H1 (cell line): ENCODE data around the gene NFATC4. TPM values are rescaled to one million over a fixed set of nuclear protein-coding genes. Genes with fewer than 3 reads are reported as not detected.

Experiments
- CTCF ChIA-PET: fragments of 300-600 bp; sonication (Branson Sonifier 250); formaldehyde crosslinking; loops from one replicate; lab custom pipeline; 2021; ENCODE audit not compliant: partially characterized antibody; lab: Charles Lee
- POLR2A ChIA-PET: fragments of 300-600 bp; sonication (Branson Sonifier 250); formaldehyde crosslinking; loops from one replicate; lab custom pipeline; 2021; ENCODE audit warnings: inconsistent platforms; ENCODE audit not compliant: partially characterized antibody; lab: Charles Lee
- DNase-seq, 2 experiments: peaks; one replicate each; pipeline versions ENCODE4 v3.0.0 to v3.0.0-alpha.2; 2010 to 2022; ENCODE audit warnings: low spot score in 2 of 2, low read depth in 1 of 2, mixed read lengths in 1 of 2
- FAIRE-seq: peaks from 2 replicates; lab custom pipeline; 2011; peaks lifted over from hg19 to GRCh38; lab: Jason Lieb, UNC
- H2AFZ ChIP-seq: 2 replicates; pipeline ENCODE4 v1.8.1; 2012; ENCODE audit warnings: low read length, inconsistent platforms
- H2AK5ac ChIP-seq: 2 replicates; pipeline ENCODE4 v1.6.1; 2013; ENCODE audit warnings: low read depth, low read length
- H2BK120ac ChIP-seq: replicated peaks from 2 replicates; pipeline ENCODE3; 2013; ENCODE audit warnings: low read depth, low read length, inconsistent platforms
- H2BK12ac ChIP-seq: 2 replicates; pipeline ENCODE4 v1.6.1; 2013; ENCODE audit warnings: low read depth, low read length
- H2BK15ac ChIP-seq: 2 replicates; pipeline ENCODE4 v1.6.1; 2013; ENCODE audit warnings: low read length
- H2BK20ac ChIP-seq: 2 replicates; pipeline ENCODE4 v1.6.1; 2013; ENCODE audit warnings: low read length
- H2BK5ac ChIP-seq: 2 replicates; pipeline ENCODE4 v1.6.1; 2013; ENCODE audit warnings: low read depth, low read length
- H3K14ac ChIP-seq: 2 replicates; pipeline ENCODE4 v1.6.1; 2013; ENCODE audit warnings: inconsistent platforms; ENCODE audit not compliant: insufficient read length
- H3K18ac ChIP-seq: 2 replicates; pipeline ENCODE4 v1.6.1; 2013; ENCODE audit warnings: low read length; ENCODE audit errors: extremely low read depth
- H3K23ac ChIP-seq: 2 replicates; pipeline ENCODE4 v1.6.1; 2013; ENCODE audit warnings: inconsistent platforms; ENCODE audit not compliant: insufficient read length
- H3K23me2 ChIP-seq: 2 replicates; pipeline ENCODE4 v1.6.1; 2013; ENCODE audit warnings: low read depth, low read length
- H3K27ac ChIP-seq: 2 replicates; pipeline ENCODE4 v1.6.1; 2011; ENCODE audit warnings: low read depth, low read length, inconsistent platforms
- H3K27me3 ChIP-seq, 4 experiments: replicated peaks in 1 of 4; 1 replicate in 1 of 4; 2 replicates in 3 of 4; pipeline versions ENCODE4 v1.6.1 to v1.8.1; 2011 to 2013; ENCODE audit warnings: low read length in 3 of 4, mild to moderate bottlenecking in 3 of 4, inconsistent platforms in 2 of 4, mixed read lengths in 2 of 4, moderate library complexity in 1 of 4; ENCODE audit not compliant: control insufficient read depth in 3 of 4, insufficient read depth in 3 of 4; ENCODE audit errors: extremely low read depth in 1 of 4
- H3K36me3 ChIP-seq, 4 experiments: 2 replicates each; pipeline versions ENCODE4 v1.6.1 to v1.8.1; 2011 to 2013; ENCODE audit warnings: mild to moderate bottlenecking in 4 of 4, low read length in 3 of 4, moderate library complexity in 2 of 4, control low read depth in 1 of 4, inconsistent platforms in 1 of 4; ENCODE audit not compliant: insufficient read depth in 4 of 4, control insufficient read depth in 2 of 4
- H3K4ac ChIP-seq: replicated peaks from 2 replicates; pipeline ENCODE3; 2013; ENCODE audit warnings: low read length, low read depth, mixed read lengths, inconsistent platforms; ENCODE audit not compliant: insufficient read length
- H3K4me1 ChIP-seq, 4 experiments: replicated peaks in 1 of 4; 1 replicate in 1 of 4; 2 replicates in 3 of 4; pipeline versions ENCODE4 v1.6.1 to v1.8.1; 2011 to 2013; ENCODE audit warnings: low read length in 3 of 4, inconsistent platforms in 2 of 4, mixed read lengths in 1 of 4; ENCODE audit not compliant: insufficient read depth in 4 of 4, control insufficient read depth in 3 of 4
- H3K4me2 ChIP-seq, 2 experiments: 2 replicates each; pipeline versions ENCODE4 v1.6.1 to v1.8.1; 2011 to 2013; ENCODE audit warnings: low read depth in 2 of 2, low read length in 2 of 2, control low read depth in 1 of 2, inconsistent platforms in 1 of 2, mild to moderate bottlenecking in 1 of 2; ENCODE audit not compliant: insufficient read depth in 1 of 2
- H3K4me3 ChIP-seq, 4 experiments: fragments of 200-600, 300-600 bp in 1 of 4; sonication (generic), shearing (Covaris generic), sonication (Bioruptor Twin) in 1 of 4; 2 replicates each; pipeline versions ENCODE4 v1.5.1 to v1.8.1; 2011 to 2016; ENCODE audit warnings: low read length in 4 of 4, low read depth in 3 of 4, control low read depth in 2 of 4, inconsistent platforms in 2 of 4, mild to moderate bottlenecking in 2 of 4, mixed read lengths in 1 of 4, moderate library complexity in 1 of 4; ENCODE audit not compliant: insufficient read depth in 2 of 4; ENCODE audit errors: extremely low read depth in 1 of 4
- H3K56ac ChIP-seq: replicated peaks from 2 replicates; pipeline ENCODE3; 2013; ENCODE audit warnings: low read depth, mild to moderate bottlenecking, mixed read lengths, low read length, inconsistent platforms; ENCODE audit not compliant: insufficient read length
- H3K79me1 ChIP-seq: 2 replicates; pipeline ENCODE4 v1.6.1; 2013; ENCODE audit warnings: low read depth, low read length, control low read depth
- H3K79me2 ChIP-seq, 2 experiments: 2 replicates each; pipeline versions ENCODE4 v1.6.1 to v1.8.1; 2012 to 2013; ENCODE audit warnings: low read length in 2 of 2, mild to moderate bottlenecking in 2 of 2, inconsistent platforms in 1 of 2; ENCODE audit not compliant: insufficient read depth in 2 of 2, control insufficient read depth in 1 of 2
- H3K9ac ChIP-seq, 4 experiments: replicated peaks in 1 of 4; 1 replicate in 1 of 4; 2 replicates in 3 of 4; pipeline versions ENCODE4 v1.6.1 to v1.8.1; 2011 to 2013; ENCODE audit warnings: low read depth in 3 of 4, low read length in 3 of 4, control low read depth in 2 of 4, mild to moderate bottlenecking in 2 of 4, moderate library complexity in 2 of 4, inconsistent platforms in 1 of 4; ENCODE audit errors: extremely low read depth in 1 of 4
- H3K9me3 ChIP-seq, 2 experiments: 2 replicates each; pipeline versions ENCODE4 v1.6.1 to v1.8.1; 2012 to 2013; ENCODE audit warnings: mild to moderate bottlenecking in 2 of 2, moderate library complexity in 2 of 2, control low read depth in 1 of 2, inconsistent platforms in 1 of 2, low read depth in 1 of 2, low read length in 1 of 2, mixed read lengths in 1 of 2; ENCODE audit not compliant: insufficient read depth in 2 of 2
- H4K20me1 ChIP-seq, 2 experiments: replicated peaks in 1 of 2; 2 replicates each; pipeline versions ENCODE3 to v1.8.1; 2011 to 2013; ENCODE audit warnings: inconsistent platforms in 2 of 2, low read length in 2 of 2, mild to moderate bottlenecking in 1 of 2; ENCODE audit not compliant: insufficient read depth in 2 of 2, control insufficient read depth in 1 of 2
- H4K5ac ChIP-seq: 2 replicates; pipeline ENCODE4 v1.6.1; 2013; ENCODE audit warnings: low read length, low read depth, mixed read lengths, inconsistent platforms; ENCODE audit not compliant: insufficient read length
- H4K8ac ChIP-seq: 2 replicates; pipeline ENCODE4 v1.8.0; 2013; ENCODE audit warnings: mild to moderate bottlenecking, moderate library complexity, low read length, inconsistent platforms; ENCODE audit not compliant: insufficient read depth; ENCODE audit errors: extremely low read depth
- H4K91ac ChIP-seq: replicated peaks from 2 replicates; pipeline ENCODE3; 2013; ENCODE audit warnings: low read length, mixed read lengths, inconsistent platforms; ENCODE audit not compliant: insufficient read length
- CBX8 ChIP-seq: fragments of 300-800, 300-1000 bp; sonication (generic); IDR thresholded peaks from 2 replicates; pipeline ENCODE4 v1.7.1; 2016; ENCODE audit warnings: low read depth, low read length, borderline replicate concordance
- CREB1 ChIP-seq: IDR thresholded peaks from 2 replicates; pipeline ENCODE4 v1.6.1; 2012; ENCODE audit warnings: inconsistent platforms
- FOSL1 ChIP-seq: IDR thresholded peaks from 2 replicates; pipeline ENCODE4 v1.6.1; 2011; ENCODE audit warnings: mild to moderate bottlenecking, low read depth, low read length, moderate library complexity; ENCODE audit not compliant: insufficient read depth
- JUND ChIP-seq: IDR thresholded peaks from 2 replicates; pipeline ENCODE4 v1.6.1; 2011; ENCODE audit warnings: mild to moderate bottlenecking, improper control_type of control experiment, low read length
- POU5F1 ChIP-seq: IDR thresholded peaks from 2 replicates; pipeline ENCODE4 v1.6.1; 2011; ENCODE audit warnings: low read depth, mild to moderate bottlenecking, low read length, moderate library complexity
- RAD21 ChIP-seq, 2 experiments: IDR thresholded peaks in 1 of 2; conservative IDR thresholded peaks in 1 of 2; 2 replicates each; pipeline ENCODE4 v1.6.1; 2011; ENCODE audit warnings: low read depth in 2 of 2, low read length in 2 of 2, improper control_type of control experiment in 1 of 2, inconsistent platforms in 1 of 2, mild to moderate bottlenecking in 1 of 2, moderate library complexity in 1 of 2
- RFX5 ChIP-seq: IDR thresholded peaks from 2 replicates; pipeline ENCODE4 v1.6.1; 2011; ENCODE audit warnings: low read depth, low read length, improper control_type of control experiment, borderline replicate concordance
- SIRT6 ChIP-seq: IDR thresholded peaks from one replicate; pipeline ENCODE4 v1.7.1; 2012; ENCODE audit warnings: low read length, inconsistent platforms
- SIX5 ChIP-seq: IDR thresholded peaks from 2 replicates; pipeline ENCODE4 v1.6.1; 2011; ENCODE audit warnings: mild to moderate bottlenecking, low read depth, low read length
- TBP ChIP-seq: IDR thresholded peaks from 2 replicates; pipeline ENCODE4 v1.6.1; 2011; ENCODE audit warnings: low read depth, low read length, improper control_type of control experiment
- TEAD4 ChIP-seq: IDR thresholded peaks from 2 replicates; pipeline ENCODE4 v1.6.1; 2012; ENCODE audit warnings: low read depth, low read length, inconsistent platforms, mixed read lengths
- WGBS, 2 experiments: shearing (Covaris generic) in 1 of 2; methylation state at CpG; one replicate each; pipeline versions ENCODE4 v1.1.6 to v1.1.7; 2013 to 2015; ENCODE audit warnings: low lambda C conversion rate in 2 of 2, mixed read lengths in 2 of 2, inconsistent platforms in 1 of 2, low coverage in 1 of 2, missing lambda C conversion rate in 1 of 2; ENCODE audit not compliant: insufficient replicate concordance in 2 of 2, insufficient coverage in 1 of 2, insufficient read length in 1 of 2; ENCODE audit errors: extremely low coverage in 1 of 2, missing lambda C conversion rate in 1 of 2; 5-methylcytosine and 5-hydroxymethylcytosine counted together
- polyA plus RNA-seq, 7 experiments: library from polyadenylated mRNA; depleted of rRNA in 3 of 7; stranded (reverse) in 5 of 7; unstranded in 2 of 7; fragments of >200 nt in 5 of 7; fragments of 200-250 nt in 2 of 7; gene quantifications; 1 replicate in 5 of 7; 2 replicates in 1 of 7; 4 replicates in 1 of 7; pipeline versions ENCODE4 v1.2.1 to v1.2.3, GENCODE V29; 2011 to 2013; ENCODE audit warnings: missing spikeins in 2 of 7, mixed read lengths in 2 of 7
- total RNA-seq: library from RNA; stranded (reverse); fragmentation: NEBNext Ultra II Directional; extraction: Animal tissue kit (Norgen Biotek cat#: 25700); gene quantifications from 2 replicates; pipeline ENCODE4 v1.2.1, GENCODE V29; 2021
- TF ChIP-seq, protein P1 (sequence below): IDR thresholded peaks from 2 replicates; pipeline ENCODE4 v1.6.1; 2012; ENCODE audit warnings: inconsistent platforms

The NFATC4 gene
- total and polyA plus RNA-seq, 2 of the 8 experiments (the other 6 are each of a cell fraction or from before 2014, with no cell fraction given): 47.3 to 50.3 TPM

DNA sequence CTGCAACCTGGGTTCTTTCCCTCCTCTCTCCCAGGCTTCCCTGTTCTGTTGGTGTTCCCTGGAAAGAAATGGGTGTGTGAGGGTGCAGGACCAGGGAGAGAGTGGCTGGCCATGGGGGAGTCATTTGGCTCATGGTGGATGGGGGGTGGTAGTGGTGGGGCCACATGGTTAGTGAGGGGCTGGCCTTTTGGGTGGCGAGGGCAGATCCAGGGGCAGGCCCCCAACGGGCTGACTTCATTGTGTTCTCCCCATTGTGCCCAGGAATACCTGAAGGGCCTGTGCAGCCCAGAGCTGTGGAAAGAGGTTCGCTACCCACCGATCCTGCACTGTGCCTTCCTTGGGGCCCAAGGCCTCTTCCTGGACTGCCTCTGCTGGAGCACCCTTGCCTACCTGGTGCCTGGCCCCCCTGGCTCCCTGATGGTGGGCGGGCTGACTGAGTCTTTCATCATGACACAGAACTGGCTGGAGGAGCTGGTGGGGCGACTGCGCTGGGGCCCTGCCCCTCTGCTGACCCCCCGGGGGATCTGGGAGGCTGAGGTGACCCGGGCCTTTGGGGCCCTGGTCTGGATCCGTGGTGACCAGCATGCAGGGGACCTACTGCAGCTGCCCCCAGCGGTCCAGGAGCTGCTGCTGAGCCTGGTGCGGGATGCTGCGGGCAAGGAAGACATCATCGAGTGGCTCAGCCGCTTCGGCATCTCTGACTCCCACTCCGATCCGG, 39.8 kb downstream of the NFATC4 start:
- no peak overlapping the region for H2BK20ac ChIP-seq
- peaks cover 3% of the 10 kb centered on the region; the same call in 1 of the 2 replicates for H3K79me1 ChIP-seq
- H3K4me2 ChIP-seq: no peak overlapping the region
- no peaks in the 10 kb centered on the region for H3K79me2 ChIP-seq
- ChIA-PET POLR2A (interaction anchor here (0.6 to 5.0 kb wide), 6 partner anchors 9 to 165 kb away, joined by 3 to 25 read pairs (median 4); partner anchors contain the start of genes CBLN3, KHNYN, NYNRIN and TINF2), CTCF (interaction anchor here (0.5 to 10.7 kb wide), 17 partner anchors 11 to 1149 kb away, joined by 3 to 78 read pairs (median 5); partner anchors contain the start of genes ADCY4 and RIPK3)
- H3K4me3 ChIP-seq: no peak overlapping the region
- H2BK15ac ChIP-seq: no peak overlapping the region
- H4K91ac ChIP-seq: no peak overlapping the region
- no peaks in the 10 kb centered on the region for H3K9me3 ChIP-seq
- no peak overlapping the region for H3K23ac ChIP-seq
- H2BK12ac ChIP-seq: no peak overlapping the region
- 93% methylated on average over 15 of the region's 18 CpGs; no CpG with 5 or more reads in 1 of the 2 experiments for WGBS, 2 experiments
- H3K18ac ChIP-seq: no peak overlapping the region
- 0 out of 7 replicates have a peak, but pooled peaks cover 0 to 2% (median 0%) of the 10 kb centered on the region in 4 experiments for H3K27me3 ChIP-seq
- FAIRE-seq: no peak
- no peak overlapping the region for H2AFZ ChIP-seq
- no peak overlapping the region for H2BK120ac ChIP-seq
- no peak overlapping the region for H3K56ac ChIP-seq
- H2AK5ac ChIP-seq: no peak overlapping the region
- H3K23me2 ChIP-seq: peaks cover 2% of the 10 kb centered on the region; the same call in 1 of the 2 replicates
- H3K36me3 ChIP-seq: no peaks in the 10 kb centered on the region; a peak in 3 of 8 replicates
- H3K14ac ChIP-seq: no peak overlapping the region
- H3K27ac ChIP-seq: no peak overlapping the region
- H3K4me1 ChIP-seq: peaks cover 0 to 4% (median 2%) of the 10 kb centered on the region in 4 experiments; a peak in 3 of 7 replicates
- no peak overlapping the region for H4K5ac ChIP-seq
- DNase-seq: no peak
- H3K9ac ChIP-seq: no peak overlapping the region
- H3K4ac ChIP-seq: no peak overlapping the region
- peaks cover 0 to 2% of the 10 kb centered on the region in 2 experiments for H4K20me1 ChIP-seq
- H4K8ac ChIP-seq: 0 out of 2 replicates have a peak overlapping the region, but pooled peaks have one; percentile 16
- H2BK5ac ChIP-seq: no peak overlapping the region
- TF ChIP-seq RAD21 (IDR thresholded peaks at IDR 0.05 in 1 of 2, conservative IDR thresholded peaks at IDR 0.05 in 1 of 2; ENCODE audit: low read depth in 2 of 2, low read length in 2 of 2) (no peak), TBP (no peak), RFX5 (no peak), CREB1 (no peak), POU5F1 (no peak), CBX8 (no peak), SIRT6 (no peak), SIX5 (no peak), TEAD4 (no peak), FOSL1 (no peak), JUND (no peak)
- TF ChIP-seq, protein P1, sequence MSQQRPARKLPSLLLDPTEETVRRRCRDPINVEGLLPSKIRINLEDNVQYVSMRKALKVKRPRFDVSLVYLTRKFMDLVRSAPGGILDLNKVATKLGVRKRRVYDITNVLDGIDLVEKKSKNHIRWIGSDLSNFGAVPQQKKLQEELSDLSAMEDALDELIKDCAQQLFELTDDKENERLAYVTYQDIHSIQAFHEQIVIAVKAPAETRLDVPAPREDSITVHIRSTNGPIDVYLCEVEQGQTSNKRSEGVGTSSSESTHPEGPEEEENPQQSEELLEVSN: no peak
